HEK293 (cell line): Measurements from ENCODE around the gene OCSTAMP.

Experiments used
- AEBP2 ChIP-seq: fragments of 450-650 bp; formaldehyde crosslinking; IDR thresholded peaks from 2 replicates; pipeline ENCODE4 v1.5.1; 2016; ENCODE audit warnings: missing biosample characterization, missing genetic modification characterization, borderline replicate concordance
- BCL11A ChIP-seq: fragments of 450-650 bp; formaldehyde crosslinking; IDR thresholded peaks from 2 replicates; pipeline ENCODE4 v1.5.1; 2016; ENCODE audit warnings: low read depth, missing biosample characterization, missing genetic modification characterization
- HOXC10 ChIP-seq: sonication (generic); formaldehyde crosslinking; IDR thresholded peaks from 2 replicates; pipeline ENCODE4 v1.8.1; 2023; ENCODE audit warnings: mild to moderate bottlenecking, missing genetic modification reagents
- KLF9 ChIP-seq: fragments of 450-650 bp; formaldehyde crosslinking; IDR thresholded peaks from 2 replicates; pipeline ENCODE4 v1.5.1; 2016; ENCODE audit warnings: missing biosample characterization, missing genetic modification characterization, low read depth
- OVOL3 ChIP-seq: fragments of 450-650 bp; formaldehyde crosslinking; IDR thresholded peaks from 2 replicates; pipeline ENCODE4 v1.5.1; 2016; ENCODE audit warnings: missing biosample characterization, missing genetic modification characterization
- SALL2 ChIP-seq: fragments of 450-650 bp; formaldehyde crosslinking; IDR thresholded peaks from 2 replicates; pipeline ENCODE4 v1.5.0; 2017; ENCODE audit warnings: missing biosample characterization, mild to moderate bottlenecking, missing genetic modification characterization, borderline replicate concordance
- SP2 ChIP-seq: fragments of 450-650 bp; formaldehyde crosslinking; IDR thresholded peaks from 2 replicates; pipeline ENCODE4 v1.5.1; 2016; ENCODE audit warnings: missing biosample characterization, missing genetic modification characterization
- SP7 ChIP-seq: fragments of 450-650 bp; formaldehyde crosslinking; IDR thresholded peaks from 2 replicates; pipeline ENCODE4 v1.5.1; 2016; ENCODE audit warnings: missing biosample characterization, missing genetic modification characterization
- WT1 ChIP-seq: fragments of 450-650 bp; formaldehyde crosslinking; IDR thresholded peaks from 2 replicates; pipeline ENCODE4 v1.5.1; 2016; ENCODE audit warnings: missing biosample characterization, missing genetic modification characterization
- ZEB2 ChIP-seq: fragments of 450-650 bp; formaldehyde crosslinking; IDR thresholded peaks from 2 replicates; pipeline ENCODE4 v1.5.1; 2016; ENCODE audit warnings: missing biosample characterization, missing genetic modification characterization
- ZFP3 ChIP-seq: fragments of 450-650 bp; formaldehyde crosslinking; IDR thresholded peaks from 2 replicates; pipeline ENCODE4 v1.5.1; 2016; ENCODE audit warnings: low read depth, missing biosample characterization, missing genetic modification characterization
- ZFP37 ChIP-seq: fragments of 450-650 bp; formaldehyde crosslinking; IDR thresholded peaks from 2 replicates; pipeline ENCODE4 v1.5.1; 2016; ENCODE audit warnings: missing biosample characterization, missing genetic modification characterization
- ZNF10 ChIP-seq: fragments of 450-650 bp; formaldehyde crosslinking; IDR thresholded peaks from 2 replicates; pipeline ENCODE4 v1.5.1; 2017; ENCODE audit warnings: missing biosample characterization, missing genetic modification characterization
- ZNF121 ChIP-seq: fragments of 450-650 bp; formaldehyde crosslinking; IDR thresholded peaks from 2 replicates; pipeline ENCODE4 v1.5.1; 2016; ENCODE audit warnings: missing biosample characterization, missing genetic modification characterization
- ZNF202 ChIP-seq: fragments of 450-650 bp; formaldehyde crosslinking; IDR thresholded peaks from 2 replicates; pipeline ENCODE4 v1.5.1; 2016; ENCODE audit warnings: missing biosample characterization, missing genetic modification characterization, borderline replicate concordance
- ZNF211 ChIP-seq: fragments of 450-650 bp; formaldehyde crosslinking; IDR thresholded peaks from 2 replicates; pipeline ENCODE4 v1.5.1; 2016; ENCODE audit warnings: low read depth, missing biosample characterization, missing genetic modification characterization
- ZNF214 ChIP-seq: fragments of 450-650 bp; formaldehyde crosslinking; IDR thresholded peaks from 2 replicates; pipeline ENCODE4 v1.5.1; 2017; ENCODE audit warnings: missing biosample characterization, mild to moderate bottlenecking, missing genetic modification characterization, borderline replicate concordance
- ZNF24 ChIP-seq: fragments of 450-650 bp; formaldehyde crosslinking; IDR thresholded peaks from 2 replicates; pipeline ENCODE4 v1.5.1; 2016; ENCODE audit warnings: missing biosample characterization, missing genetic modification characterization
- ZNF311 ChIP-seq: fragments of 450-650 bp; formaldehyde crosslinking; IDR thresholded peaks from 2 replicates; pipeline ENCODE4 v1.5.1; 2017; ENCODE audit warnings: missing biosample characterization, missing genetic modification characterization, borderline replicate concordance
- ZNF335 ChIP-seq: fragments of 450-650 bp; formaldehyde crosslinking; conservative IDR thresholded peaks from 2 replicates; pipeline ENCODE4 v1.5.1; 2016; ENCODE audit warnings: missing biosample characterization, missing genetic modification characterization
- ZNF366 ChIP-seq: fragments of 450-650 bp; formaldehyde crosslinking; conservative IDR thresholded peaks from 2 replicates; pipeline ENCODE4 v1.5.1; 2016; ENCODE audit warnings: missing biosample characterization, missing genetic modification characterization
- ZNF37A ChIP-seq: fragments of 450-650 bp; IDR thresholded peaks from 2 replicates; pipeline ENCODE4 v1.5.1; 2018; ENCODE audit warnings: missing biosample characterization, missing genetic modification characterization
- ZNF423 ChIP-seq: fragments of 450-650 bp; formaldehyde crosslinking; IDR thresholded peaks from 2 replicates; pipeline ENCODE4 v1.5.1; 2016; ENCODE audit warnings: missing biosample characterization, missing genetic modification characterization
- ZNF501 ChIP-seq: fragments of 450-650 bp; formaldehyde crosslinking; IDR thresholded peaks from 2 replicates; pipeline ENCODE4 v1.5.1; 2016; ENCODE audit warnings: missing biosample characterization, missing genetic modification characterization
- ZNF510 ChIP-seq: fragments of 450-650 bp; formaldehyde crosslinking; IDR thresholded peaks from 2 replicates; pipeline ENCODE4 v1.5.1; 2018; ENCODE audit warnings: mild to moderate bottlenecking, missing genetic modification characterization, missing biosample characterization; ENCODE audit not compliant: insufficient replicate concordance
- ZNF529 ChIP-seq: fragments of 450-650 bp; formaldehyde crosslinking; IDR thresholded peaks from 2 replicates; pipeline ENCODE4 v1.5.1; 2017; ENCODE audit warnings: missing genetic modification characterization, missing biosample characterization; ENCODE audit not compliant: insufficient replicate concordance
- ZNF610 ChIP-seq: fragments of 450-650 bp; formaldehyde crosslinking; IDR thresholded peaks from 2 replicates; pipeline ENCODE4 v1.5.1; 2016; ENCODE audit warnings: missing biosample characterization, missing genetic modification characterization, borderline replicate concordance
- ZNF624 ChIP-seq: fragments of 450-650 bp; formaldehyde crosslinking; IDR thresholded peaks from 2 replicates; pipeline ENCODE4 v1.5.1; 2017; ENCODE audit warnings: missing biosample characterization, missing genetic modification characterization
- ZNF645 ChIP-seq: fragments of 450-650 bp; formaldehyde crosslinking; IDR thresholded peaks from 2 replicates; pipeline ENCODE4; 2016; ENCODE audit warnings: missing biosample characterization, missing genetic modification characterization
- ZNF664 ChIP-seq: fragments of 450-650 bp; formaldehyde crosslinking; IDR thresholded peaks from 2 replicates; pipeline ENCODE4 v1.5.1; 2016; ENCODE audit warnings: missing biosample characterization, missing genetic modification characterization
- ZNF670 ChIP-seq: fragments of 450-650 bp; formaldehyde crosslinking; IDR thresholded peaks from 2 replicates; pipeline ENCODE4 v1.5.1; 2016; ENCODE audit warnings: missing biosample characterization, missing genetic modification characterization, low read depth
- ZNF747 ChIP-seq: fragments of 450-650 bp; formaldehyde crosslinking; IDR thresholded peaks from 2 replicates; pipeline ENCODE4 v1.5.1; 2016; ENCODE audit warnings: missing biosample characterization, missing genetic modification characterization
- ZNF785 ChIP-seq: fragments of 450-650 bp; formaldehyde crosslinking; IDR thresholded peaks from 2 replicates; pipeline ENCODE4 v1.5.1; 2016; ENCODE audit warnings: missing biosample characterization, missing genetic modification characterization
- ZNF843 ChIP-seq: fragments of 450-650 bp; formaldehyde crosslinking; IDR thresholded peaks from 2 replicates; pipeline ENCODE4 v1.5.1; 2016; ENCODE audit warnings: missing biosample characterization, missing genetic modification characterization
- ZSCAN30 ChIP-seq: fragments of 450-650 bp; IDR thresholded peaks from 2 replicates; pipeline ENCODE4 v1.5.1; 2018; ENCODE audit warnings: missing biosample characterization, mild to moderate bottlenecking, missing genetic modification characterization, moderate library complexity
- TF ChIP-seq, protein P1 (sequence below): fragments of 450-650 bp; IDR thresholded peaks from 2 replicates; pipeline ENCODE4 v1.5.1; 2018; ENCODE audit warnings: missing biosample characterization, missing genetic modification characterization
- TF ChIP-seq, protein P2 (sequence below): fragments of 450-650 bp; formaldehyde crosslinking; IDR thresholded peaks from 2 replicates; pipeline ENCODE4 v1.5.1; 2016; ENCODE audit warnings: missing biosample characterization, missing genetic modification characterization

The OCSTAMP gene

DNA sequence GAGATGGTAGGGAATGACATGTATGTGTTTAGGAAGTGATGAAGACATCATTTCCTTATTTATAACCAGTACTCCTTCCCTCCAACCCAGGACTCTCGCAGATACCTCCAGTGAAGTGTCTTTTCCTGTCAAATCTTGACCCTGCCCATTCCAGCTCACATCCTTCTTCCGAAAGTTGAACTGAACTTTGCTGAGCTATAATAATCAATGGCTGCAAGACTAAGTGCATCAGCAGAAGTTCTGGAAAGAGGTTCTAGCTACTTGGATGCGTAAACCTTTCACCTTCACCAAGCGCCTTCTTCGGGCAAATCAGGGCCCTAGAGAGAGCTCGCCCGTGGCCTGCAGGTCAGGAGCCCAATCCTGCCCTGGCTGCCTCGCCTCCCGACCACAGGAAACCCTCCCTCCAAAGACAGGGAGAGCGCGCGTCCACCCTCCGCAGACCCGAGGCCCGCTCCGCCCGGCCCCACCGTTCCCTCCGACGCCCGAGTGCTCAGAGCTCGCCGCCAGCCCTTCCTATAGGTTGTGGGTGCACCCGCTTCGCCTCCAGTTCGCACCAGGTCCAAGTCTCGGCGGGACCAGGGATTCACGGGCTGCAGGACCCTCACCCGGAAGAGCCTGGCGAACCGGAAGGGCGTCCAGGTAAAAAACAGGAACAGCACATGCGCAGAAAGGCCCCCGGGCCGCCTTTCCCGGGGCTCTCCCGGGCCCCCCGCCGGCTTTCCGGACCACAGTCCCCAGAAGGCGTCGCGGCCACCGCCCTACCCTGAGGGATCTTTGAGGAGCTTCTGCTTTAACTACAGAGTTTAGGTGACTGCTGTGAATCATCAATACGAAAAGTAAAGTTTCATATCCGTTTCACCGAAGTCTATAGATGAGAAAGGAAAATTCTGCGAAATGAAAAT is 37.3 kb downstream of the OCSTAMP start, which contains the start of gene ZNF334 (continued):
- TF ChIP-seq HOXC10 (CRISPR knock-in tag) (no peak), ZNF843 (tag by site-specific recombination) (no peak), ZNF24 (no peak), ZNF423 (tag by site-specific recombination) (no peak), KLF9 (tag by site-specific recombination) (no peak), BCL11A (no peak), ZNF529 (no peak), ZNF645 (tag by site-specific recombination) (no peak), ZNF670 (tag by site-specific recombination) (no peak), ZNF366 (tag by site-specific recombination) (no peak), ZNF37A (tag by site-specific recombination) (no peak), ZFP37 (no peak), SP7 (tag by site-specific recombination) (peak; percentile 55; the same call in 1 of the 2 replicates), ZNF785 (tag by site-specific recombination) (no peak), ZEB2 (tag by site-specific recombination) (peak; percentile 37; the same call in 1 of the 2 replicates), ZNF311 (tag by site-specific recombination) (no peak), ZNF211 (tag by site-specific recombination) (no peak), SALL2 (no peak), ZNF510 (no peak), ZNF747 (tag by site-specific recombination) (no peak), ZNF202 (tag by site-specific recombination) (no peak), ZSCAN30 (tag by site-specific recombination) (no peak), ZNF610 (no peak), ZNF501 (no peak), ZNF121 (tag by site-specific recombination) (no peak), ZNF664 (tag by site-specific recombination) (no peak), SP2 (tag by site-specific recombination) (peak; percentile 80), AEBP2 (no peak), OVOL3 (tag by site-specific recombination) (no peak), WT1 (no peak), ZNF214 (no peak), ZNF624 (tag by site-specific recombination) (no peak), ZFP3 (tag by site-specific recombination) (0 out of 2 replicates have a peak, but pooled peaks have one; percentile 17), ZNF10 (tag by site-specific recombination) (no peak), ZNF335 (peak; percentile 79)
- TF ChIP-seq, protein P1, sequence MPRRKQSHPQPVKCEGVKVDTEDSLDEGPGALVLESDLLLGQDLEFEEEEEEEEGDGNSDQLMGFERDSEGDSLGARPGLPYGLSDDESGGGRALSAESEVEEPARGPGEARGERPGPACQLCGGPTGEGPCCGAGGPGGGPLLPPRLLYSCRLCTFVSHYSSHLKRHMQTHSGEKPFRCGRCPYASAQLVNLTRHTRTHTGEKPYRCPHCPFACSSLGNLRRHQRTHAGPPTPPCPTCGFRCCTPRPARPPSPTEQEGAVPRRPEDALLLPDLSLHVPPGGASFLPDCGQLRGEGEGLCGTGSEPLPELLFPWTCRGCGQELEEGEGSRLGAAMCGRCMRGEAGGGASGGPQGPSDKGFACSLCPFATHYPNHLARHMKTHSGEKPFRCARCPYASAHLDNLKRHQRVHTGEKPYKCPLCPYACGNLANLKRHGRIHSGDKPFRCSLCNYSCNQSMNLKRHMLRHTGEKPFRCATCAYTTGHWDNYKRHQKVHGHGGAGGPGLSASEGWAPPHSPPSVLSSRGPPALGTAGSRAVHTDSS (tag by site-specific recombination) = no peak
- TF ChIP-seq, protein P2, sequence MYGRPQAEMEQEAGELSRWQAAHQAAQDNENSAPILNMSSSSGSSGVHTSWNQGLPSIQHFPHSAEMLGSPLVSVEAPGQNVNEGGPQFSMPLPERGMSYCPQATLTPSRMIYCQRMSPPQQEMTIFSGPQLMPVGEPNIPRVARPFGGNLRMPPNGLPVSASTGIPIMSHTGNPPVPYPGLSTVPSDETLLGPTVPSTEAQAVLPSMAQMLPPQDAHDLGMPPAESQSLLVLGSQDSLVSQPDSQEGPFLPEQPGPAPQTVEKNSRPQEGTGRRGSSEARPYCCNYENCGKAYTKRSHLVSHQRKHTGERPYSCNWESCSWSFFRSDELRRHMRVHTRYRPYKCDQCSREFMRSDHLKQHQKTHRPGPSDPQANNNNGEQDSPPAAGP (tag by site-specific recombination) = no peak
